HG03196 (cell line): ENCODE results near the gene RPS19.

ENCODE experiments used
- ATAC-seq: cut with Tn5 transposase; IDR thresholded peaks from one replicate; pipeline ENCODE4 v1.9.1; 2021; ENCODE audit not compliant: unreplicated experiment

Gene RPS19

DNA sequence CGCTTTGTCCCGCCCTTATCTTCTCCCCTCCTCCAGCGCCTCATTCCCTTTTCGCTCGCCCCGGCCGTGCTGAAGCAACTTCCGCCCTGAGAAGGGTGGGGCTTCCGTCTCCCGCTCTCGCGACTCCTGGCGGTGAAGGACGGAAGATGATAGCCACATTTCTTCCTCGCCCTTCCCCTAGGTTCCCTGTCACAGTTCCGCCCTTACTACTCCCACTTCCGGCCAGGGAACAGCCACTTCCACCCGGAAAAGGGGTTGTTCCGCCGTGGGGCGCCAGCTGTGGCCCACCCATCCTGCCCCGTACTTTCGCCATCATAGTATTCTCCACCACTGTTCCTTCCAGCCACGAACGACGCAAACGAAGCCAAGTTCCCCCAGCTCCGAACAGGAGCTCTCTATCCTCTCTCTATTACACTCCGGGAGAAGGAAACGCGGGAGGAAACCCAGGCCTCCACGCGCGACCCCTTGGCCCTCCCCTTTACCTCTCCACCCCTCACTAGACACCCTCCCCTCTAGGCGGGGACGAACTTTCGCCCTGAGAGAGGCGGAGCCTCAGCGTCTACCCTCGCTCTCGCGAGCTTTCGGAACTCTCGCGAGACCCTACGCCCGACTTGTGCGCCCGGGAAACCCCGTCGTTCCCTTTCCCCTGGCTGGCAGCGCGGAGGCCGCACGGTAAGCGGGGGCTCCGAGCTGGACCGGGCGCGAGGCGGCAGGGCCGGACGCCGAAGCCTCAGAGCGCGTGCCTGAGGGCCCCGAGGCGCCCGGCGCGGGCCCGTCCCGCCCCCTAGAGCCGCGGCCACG is at the start of gene RPS19:
Gene RPS19 (plus strand): TSS at position 638 of the 801 bp plus-strand sequence. CDS start 520 bp downstream, outside the sequence.
- peak; percentile 84 for ATAC-seq

DNA sequence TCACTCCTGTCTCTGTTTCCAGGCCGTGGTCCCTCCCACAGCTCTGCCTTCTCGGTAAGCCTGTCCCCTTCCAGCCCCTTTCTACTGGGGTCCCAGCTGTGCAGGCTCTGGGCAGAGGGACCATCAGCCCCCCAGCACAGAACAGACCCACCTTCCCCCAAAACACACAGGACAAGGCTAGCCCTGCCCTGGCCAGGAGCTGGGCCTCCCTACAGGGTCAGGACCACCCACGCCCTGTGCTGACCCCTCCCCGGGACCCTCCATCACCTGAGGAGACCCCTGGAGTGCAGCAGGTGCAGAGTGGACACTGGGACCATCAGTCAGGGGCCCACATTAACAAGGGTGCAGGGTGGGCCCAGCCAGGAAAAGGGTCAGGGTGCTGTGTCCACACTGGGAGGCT is 49.8 kb upstream of the RPS19 start:
- no peak for ATAC-seq

- no peak for ATAC-seq
Measured at GRCh38 chr19:41811036-41811435, 49.0 kb upstream of the RPS19 start.

DNA sequence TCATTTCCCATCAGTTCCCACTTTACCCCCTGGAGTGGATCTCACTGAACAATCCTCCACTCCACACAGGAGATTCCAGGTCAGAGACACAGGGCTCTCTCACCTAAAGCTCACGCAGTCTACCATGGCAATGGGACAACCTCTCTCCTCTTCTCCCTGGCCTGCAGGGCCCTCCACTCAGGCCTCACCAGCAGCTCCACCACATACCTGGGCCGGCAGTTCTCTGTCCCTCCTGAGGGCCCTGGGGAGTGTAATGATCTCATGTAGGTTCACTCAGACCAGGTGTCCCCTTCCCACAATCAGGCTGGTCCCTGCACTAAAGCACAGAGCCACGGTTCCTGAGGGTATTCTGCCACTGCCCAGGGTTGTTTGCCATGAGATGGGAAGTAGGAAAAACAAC is 48.1 kb upstream of the RPS19 start:
- no peak for ATAC-seq

DNA sequence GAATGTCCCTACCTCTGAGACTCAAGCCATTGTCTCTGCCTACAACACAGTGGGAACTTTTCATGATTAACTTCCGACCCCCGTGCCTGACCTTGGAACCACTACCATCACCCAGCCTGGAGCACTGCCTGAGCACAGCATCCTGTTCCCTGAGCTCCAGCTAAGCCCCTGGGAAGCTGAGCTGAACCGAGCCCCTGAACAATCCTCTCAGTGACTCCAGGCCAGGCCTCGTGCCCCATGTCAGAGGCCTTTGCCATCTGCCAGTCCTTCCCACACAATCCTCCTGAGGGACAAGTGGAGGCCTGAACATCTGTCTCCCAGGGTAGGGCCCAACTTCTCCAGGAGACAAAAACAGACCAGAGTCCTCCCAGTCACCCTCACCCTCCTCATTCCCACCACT is 46.1 kb upstream of the RPS19 start:
- ATAC-seq = no peak

DNA sequence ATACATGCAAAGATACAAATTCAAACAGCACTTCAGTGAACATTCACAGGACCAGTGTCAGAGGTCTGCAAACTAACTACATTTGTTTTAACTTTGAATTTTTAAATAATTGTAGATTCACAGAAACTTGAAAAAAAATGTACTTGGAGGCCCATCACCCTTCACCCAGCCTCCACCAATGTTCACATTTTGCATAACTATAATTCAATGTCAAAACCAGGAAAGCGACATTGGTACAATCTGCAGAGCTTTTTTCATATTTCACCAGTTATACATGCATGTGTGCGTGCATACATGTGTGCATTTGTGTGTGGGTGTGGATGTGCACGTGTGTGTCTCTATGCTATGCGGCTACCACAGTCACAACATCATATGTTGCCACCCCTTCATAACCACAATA is 44.8 kb upstream of the RPS19 start:
- no peak for ATAC-seq

GRCh38 chr19:41816761-41817160 is 43.3 kb upstream of the RPS19 start:
- no peak for ATAC-seq

GRCh38 chr19:41821003-41821735 is 38.9 kb upstream of the RPS19 start:
- no peak for ATAC-seq

- no peak for ATAC-seq
Measured at GRCh38 chr19:41837981-41838708, 21.9 kb upstream of the RPS19 start.

DNA sequence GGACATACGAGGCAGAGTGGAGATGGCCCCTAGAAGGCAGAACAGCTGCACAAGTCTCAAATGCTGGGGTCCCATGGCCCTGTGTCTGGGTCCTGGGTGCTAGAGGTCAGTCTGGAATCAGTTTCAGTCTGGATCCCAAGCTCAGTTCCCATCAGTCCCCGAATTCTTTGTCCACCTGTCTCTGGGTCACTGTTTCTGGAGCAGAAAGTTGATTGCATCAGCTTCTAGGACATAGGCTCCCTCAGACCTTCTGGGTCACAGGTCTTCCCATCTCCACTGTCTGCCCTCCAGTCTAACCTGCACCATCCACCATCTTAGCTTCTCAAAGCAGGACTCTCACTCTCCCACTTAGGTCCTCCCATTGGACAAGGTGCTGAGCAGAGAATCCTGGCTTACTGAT is 20.8 kb upstream of the RPS19 start:
- no peak for ATAC-seq

DNA sequence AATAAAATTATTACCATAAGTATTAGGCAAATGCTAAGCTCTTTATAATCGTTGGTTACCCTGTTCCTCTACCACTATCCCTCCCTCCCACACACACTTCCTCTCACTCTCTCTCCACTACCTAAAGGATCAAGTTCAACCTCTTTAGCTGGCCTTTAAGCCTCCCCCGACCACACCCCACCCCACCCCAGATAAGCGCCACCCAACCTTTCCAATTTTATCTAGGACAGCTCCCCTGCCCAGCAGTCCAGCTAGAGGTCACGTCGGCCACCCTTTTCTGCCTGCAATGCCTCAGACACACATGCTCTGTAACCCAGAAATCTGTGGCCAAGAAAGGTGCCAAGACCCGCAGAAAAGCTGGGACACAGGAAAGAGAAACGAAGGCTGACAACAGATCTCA is 16.7 kb upstream of the RPS19 start:
- no peak for ATAC-seq

- ATAC-seq = no peak
Measured at GRCh38 chr19:41844601-41845000, 15.5 kb upstream of the RPS19 start, which contains the start of gene LYPD4. Gene LYPD4, minus strand, starts transcription at chr19:41844683. Its CDS starts 5,398 bp downstream, at chr19:41839285.

- ATAC-seq = no peak
Measured at GRCh38 chr19:41845001-41845050, 15.2 kb upstream of the RPS19 start, which contains the start of gene DMRTC2. Gene DMRTC2, plus strand, starts transcription at chr19:41845042. Its CDS starts 2,387 bp downstream, at chr19:41847429.

- ATAC-seq = no peak
Measured at GRCh38 chr19:41845051-41845590, 14.9 kb upstream of the RPS19 start.

DNA sequence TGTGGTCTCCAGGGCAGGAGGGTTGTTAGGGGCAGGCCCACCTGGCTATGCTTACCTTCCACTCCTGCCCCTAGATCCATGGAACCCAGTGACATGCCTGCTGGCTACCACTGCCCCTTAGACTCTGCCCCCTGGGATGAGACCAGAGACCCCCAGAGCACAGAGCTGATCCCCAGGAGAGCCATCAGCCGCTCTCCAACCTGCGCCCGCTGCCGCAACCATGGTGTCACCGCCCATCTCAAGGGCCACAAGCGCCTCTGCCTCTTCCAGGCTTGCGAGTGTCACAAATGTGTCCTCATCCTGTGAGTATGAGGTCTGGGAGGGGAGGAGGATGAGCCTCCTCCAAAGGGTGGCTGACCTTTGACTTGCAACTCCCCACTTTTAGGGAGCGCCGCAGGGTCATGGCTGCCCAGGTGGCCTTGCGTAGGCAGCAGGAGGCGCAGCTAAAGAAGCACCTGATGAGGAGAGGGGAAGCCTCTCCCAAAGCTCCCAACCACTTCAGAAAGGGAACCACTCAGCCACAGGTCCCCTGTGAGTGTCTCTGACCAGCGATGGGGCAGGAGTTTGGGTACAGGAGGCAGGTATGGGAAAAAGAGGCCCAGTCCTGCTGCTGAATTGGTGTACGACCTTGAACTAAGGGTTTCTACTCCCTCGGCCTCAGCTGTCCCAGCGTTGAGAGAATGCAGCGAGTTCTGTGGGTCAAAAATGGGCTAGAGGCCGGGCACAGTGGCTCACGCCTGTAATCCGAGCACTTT is 12.5 kb upstream of the RPS19 start:
- ATAC-seq = no peak

DNA sequence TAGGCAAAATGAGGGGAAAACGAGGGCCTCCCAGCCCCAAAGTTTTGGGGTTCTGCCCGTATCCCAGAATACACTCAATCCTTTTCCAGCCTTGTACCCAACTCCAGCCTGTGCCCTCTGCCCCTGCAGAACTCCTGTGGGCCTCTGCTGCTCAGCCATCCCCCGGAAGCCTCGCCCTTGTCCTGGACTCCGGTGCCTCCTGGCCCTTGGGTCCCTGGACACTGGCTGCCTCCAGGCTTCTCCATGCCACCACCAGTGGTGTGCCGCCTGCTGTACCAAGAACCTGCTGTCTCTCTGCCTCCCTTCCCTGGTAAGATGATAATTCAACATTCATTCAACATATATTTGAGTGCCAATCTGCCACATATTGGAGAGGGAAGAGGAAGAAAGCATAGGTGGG is 11.4 kb upstream of the RPS19 start:
- ATAC-seq = no peak

GRCh38 chr19:41849067-41849466 is 11.0 kb upstream of the RPS19 start:
- ATAC-seq = no peak

DNA sequence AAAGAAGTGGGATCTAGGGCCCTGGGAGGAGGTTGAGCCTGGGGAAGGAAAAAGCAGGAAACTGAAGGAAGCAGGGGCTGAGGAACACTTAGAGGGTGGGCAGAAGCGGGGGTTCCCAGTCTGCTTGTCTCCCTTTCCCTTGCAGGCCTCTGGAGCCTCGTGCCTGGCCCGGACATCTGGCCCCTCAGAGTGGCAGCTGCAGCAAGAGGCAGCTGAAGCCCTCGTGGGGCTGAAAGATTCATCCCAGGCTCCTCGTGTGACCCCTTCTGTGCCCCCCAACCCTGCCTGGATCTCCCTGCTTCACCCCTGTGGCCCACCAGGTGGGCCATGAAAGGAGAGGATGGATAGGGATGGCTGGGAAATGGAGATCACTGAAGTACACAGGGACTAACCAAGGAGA is 9.7 kb upstream of the RPS19 start:
- ATAC-seq = no peak

- ATAC-seq = no peak
Measured at GRCh38 chr19:41851456-41851855, 8.6 kb upstream of the RPS19 start.

DNA sequence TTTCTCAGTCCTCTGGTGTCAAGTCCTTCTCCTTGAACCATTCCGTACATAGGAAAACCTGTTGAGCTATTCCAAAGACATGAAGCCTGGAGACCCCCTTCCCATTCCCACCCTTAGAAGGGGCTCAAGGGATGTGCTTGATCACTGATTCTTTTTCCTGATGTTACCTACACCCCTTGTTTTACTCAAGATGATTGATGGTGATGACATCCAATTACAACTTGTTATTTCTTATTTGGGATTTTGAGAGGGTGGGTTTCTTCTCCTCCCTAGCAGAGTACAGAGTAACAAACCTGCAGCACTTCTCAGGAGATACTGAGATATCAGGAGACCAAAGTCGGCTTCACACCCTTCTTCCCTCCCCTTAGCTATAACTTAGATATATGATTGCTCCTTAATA is 6.7 kb upstream of the RPS19 start:
- ATAC-seq = no peak

GRCh38 chr19:41853768-41854167 is 6.3 kb upstream of the RPS19 start:
- no peak for ATAC-seq
